GM19463 (cell line): ENCODE measurements around the gene FST.

ENCODE experiments used
- ATAC-seq: cut with Tn5 transposase; IDR thresholded peaks from one replicate; pipeline ENCODE4 v1.9.1; 2021; ENCODE audit warnings: mild to moderate bottlenecking, moderate library complexity; ENCODE audit not compliant: unreplicated experiment

FST gene

DNA sequence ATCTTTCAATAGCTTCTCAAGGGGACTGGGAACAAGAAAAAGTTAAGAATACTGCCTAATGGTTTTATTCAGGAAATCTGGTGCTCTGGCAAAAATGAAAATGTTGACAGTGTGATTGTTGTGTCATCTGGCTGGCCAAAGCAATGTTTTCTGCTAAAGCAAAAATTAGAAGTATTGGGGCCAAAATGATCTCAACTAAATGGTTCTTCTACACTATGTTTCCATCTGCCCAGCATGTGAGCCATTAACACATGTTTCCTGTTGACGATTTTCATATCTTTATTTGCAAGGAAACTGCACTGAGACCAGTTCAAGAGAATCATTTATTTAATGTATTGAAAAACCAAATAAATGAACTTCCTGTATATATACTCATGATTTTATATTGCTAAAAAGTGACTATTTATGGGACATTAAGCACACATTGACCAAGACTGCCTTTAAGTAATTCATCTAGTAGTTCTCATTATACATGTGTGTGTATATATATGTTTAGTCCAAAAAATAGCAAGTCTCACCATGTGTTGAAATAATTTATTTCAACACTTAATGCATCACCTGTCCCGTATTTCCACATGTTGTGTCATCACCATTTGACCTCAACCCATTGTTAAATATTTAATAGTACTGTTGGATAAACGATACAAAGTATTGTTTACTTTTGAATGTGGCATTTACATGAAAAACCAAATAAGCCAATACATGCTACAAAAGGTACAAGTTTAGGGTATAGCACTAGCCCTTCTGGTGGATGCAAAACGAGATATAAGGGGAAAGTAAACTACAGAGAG lies 7.5 kb upstream of the FST start:
- ATAC-seq = no peak

- no peak for ATAC-seq
Measured at GRCh38 chr5:53473633-53474032, 6.8 kb upstream of the FST start.

GRCh38 chr5:53475320-53475719 lies 5.1 kb upstream of the FST start:
- ATAC-seq = no peak

GRCh38 chr5:53476019-53476418 lies 4.4 kb upstream of the FST start:
- ATAC-seq = no peak

GRCh38 chr5:53476531-53477480 lies 3.6 kb upstream of the FST start:
- ATAC-seq = no peak

DNA sequence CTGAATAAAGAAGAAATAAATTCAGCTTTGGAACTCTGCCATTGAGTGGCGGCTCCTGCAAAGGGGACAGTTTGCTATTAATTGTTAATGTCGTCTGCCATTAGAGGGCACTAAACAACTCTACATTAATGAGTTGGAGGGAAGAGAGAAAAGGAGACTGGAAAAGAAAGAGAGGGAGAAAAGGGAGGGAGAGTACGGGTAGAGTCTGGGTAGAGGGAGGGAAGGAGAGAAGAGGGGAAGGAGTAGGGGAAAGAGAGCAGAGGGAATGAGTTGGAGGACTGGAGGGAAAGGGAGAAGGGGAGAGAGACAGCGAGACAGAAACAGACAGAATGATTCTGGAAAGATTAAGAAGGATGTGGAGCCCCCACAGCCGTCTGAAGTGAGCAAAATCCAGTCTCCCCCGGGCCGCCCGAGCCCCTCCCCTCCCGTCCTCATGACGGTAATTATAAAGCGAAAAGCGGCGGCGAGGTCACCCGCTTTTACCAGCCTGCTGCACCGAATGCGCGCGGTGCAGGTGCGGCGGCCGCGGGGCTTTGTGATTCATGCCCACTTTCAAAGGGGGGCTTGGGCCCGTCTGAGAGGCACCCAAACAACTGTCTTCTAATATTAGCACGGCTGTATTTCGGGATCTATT lies 1.9 kb upstream of the FST start:
- ATAC-seq = no peak

DNA sequence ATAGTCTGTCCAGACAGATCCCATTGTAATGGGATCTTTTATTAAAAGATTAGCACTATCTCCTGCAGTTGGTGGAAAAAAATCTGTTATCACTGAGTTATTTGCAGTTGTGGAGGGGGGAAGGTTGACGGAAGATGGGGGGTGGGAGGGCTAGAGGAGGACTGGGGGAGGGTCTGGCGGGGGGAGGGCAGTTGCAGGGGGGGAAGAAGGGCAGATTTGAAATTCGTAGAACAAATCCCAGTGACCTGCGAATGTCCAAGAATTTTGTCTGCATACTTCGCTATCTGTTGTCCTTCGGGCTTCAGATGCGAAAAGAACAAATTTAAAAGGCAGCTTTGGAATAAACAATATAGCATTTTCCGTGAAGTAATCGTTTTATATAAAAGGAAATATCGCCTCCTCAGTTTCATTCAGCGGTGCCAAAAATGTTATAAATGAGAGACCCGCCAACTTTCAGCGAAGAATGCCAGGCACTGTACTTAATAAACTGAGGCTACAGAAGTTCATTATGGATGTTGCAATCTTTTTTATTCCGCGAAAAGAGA lies 1.3 kb upstream of the FST start:
- no peak for ATAC-seq

GRCh38 chr5:53479590-53480415 lies 626 bp upstream of the FST start:
- ATAC-seq = no peak

DNA sequence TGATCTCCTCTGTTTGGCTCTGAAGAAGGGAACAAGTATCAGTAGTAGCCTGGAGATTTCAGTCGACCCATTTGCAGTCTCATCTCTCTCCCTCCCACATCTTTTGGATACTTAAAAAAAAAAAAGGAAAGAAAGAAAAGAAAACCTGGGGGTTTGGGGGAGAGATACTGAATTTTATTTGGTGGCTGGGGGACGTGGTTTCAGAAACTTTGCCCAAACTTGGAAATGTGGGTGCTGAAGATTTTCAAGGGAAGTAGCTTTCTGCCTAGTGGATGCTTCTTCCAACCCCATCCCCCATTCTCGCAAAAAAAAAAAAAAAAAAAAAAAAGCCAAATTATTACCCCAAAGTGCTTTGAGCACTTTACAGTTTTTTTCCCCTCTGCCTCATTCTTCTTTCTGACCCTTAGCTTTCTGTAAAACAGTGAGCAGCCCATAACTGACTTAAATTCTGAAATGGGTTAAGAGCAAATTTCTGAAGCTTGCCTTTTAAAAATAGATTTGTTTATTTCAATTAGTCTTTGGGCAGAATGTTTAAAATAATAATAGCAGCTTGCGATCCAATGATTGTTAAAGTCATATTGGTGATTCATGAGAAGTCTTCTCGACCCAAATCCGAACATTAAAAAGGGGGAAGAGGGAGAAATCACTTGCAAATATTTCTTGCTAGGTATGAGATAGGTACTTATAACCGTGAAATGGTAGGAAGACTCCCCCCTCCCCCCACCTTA lies 894 bp downstream of the FST start:
- ATAC-seq = no peak

DNA sequence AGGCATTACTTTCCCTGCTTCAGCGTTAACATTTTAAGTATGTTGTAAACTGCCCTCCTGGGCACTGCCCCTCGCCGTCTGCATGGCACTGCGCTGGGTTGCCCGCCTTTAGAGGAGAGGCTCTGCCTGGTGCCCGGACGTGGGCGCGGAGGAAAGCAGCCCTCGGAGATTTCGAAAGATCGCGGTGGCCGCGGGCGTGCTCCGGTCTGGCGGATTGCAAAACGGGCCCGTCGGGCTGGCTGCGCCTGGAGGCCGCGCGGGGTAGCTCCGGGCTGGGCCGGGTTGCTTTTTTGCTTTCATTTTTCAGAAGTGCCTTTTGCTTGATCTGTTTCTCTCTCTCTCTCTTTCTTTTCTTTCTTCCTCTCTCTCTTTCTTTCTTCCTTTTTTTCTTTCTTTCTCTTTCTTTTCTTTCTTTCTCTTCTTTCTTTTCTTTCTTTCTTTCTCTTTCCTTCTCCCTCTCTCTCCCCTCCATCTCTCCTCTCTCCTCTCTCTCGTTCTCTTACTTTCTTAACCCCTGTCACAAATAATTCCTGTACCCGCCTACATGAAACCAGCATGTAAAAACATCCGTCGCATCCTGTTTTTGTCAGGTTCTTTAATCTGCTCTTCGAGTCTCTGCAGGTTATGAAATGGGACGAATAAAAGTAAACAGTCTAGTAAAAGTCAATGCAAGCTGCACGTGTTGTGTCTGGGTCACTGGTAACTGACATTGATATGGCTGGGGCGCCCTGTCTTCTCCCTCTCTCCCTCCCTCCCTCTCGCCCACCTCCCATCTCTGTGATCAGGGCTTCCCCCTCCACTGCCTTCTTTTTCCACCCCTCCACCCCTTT lies 1.7 kb downstream of the FST start:
- ATAC-seq = peak; percentile 62

DNA sequence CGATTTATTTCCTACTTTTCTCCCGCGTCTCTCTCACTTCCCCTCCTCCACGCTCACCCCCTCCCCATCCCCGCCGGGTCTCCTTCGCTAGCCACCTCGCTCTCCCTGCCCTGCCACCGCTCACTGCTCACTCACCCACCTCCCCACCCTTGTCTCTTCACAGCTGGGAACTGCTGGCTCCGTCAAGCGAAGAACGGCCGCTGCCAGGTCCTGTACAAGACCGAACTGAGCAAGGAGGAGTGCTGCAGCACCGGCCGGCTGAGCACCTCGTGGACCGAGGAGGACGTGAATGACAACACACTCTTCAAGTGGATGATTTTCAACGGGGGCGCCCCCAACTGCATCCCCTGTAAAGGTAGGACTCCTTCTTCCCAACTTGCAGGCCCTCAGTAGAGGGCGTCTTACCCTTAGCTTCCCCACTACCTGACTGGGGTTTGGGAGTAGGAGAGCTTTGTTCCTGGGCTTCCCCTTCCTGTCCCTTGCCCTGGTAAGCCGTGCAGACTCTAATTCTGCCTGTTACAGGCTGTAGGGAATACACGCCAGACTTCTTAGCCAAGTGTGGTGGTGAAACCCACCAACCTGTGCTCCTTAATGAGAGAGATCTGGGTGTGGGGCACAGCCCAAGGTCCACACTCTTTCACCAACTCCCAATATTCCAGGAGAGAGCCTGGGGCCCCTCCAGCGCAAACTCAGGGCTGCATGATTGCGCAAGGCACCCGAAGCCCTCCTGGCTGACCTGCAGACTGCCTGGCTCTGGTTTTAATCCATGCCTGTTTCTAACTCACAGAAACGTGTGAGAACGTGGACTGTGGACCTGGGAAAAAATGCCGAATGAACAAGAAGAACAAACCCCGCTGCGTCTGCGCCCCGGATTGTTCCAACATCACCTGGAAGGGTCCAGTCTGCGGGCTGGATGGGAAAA lies 2.5 kb downstream of the FST start:
- no peak for ATAC-seq

DNA sequence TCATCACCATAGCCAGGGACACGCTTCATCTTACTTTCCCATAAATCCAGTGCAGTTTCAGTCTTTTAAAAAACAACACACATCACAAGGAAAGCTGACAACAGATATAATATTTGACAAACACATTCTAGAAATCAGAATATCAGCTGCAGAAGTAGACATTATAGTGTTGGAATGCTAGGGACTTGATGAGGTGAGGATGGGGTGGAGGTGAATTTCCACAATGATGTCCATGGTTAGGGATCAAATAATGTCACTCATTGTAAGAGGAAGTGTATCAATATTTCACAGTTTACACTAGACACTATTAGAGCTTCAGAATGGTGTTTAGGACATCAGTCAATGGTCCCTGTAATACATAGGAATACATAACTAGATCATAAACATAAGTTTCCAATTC lies 7.0 kb downstream of the FST start:
- ATAC-seq = no peak

DNA sequence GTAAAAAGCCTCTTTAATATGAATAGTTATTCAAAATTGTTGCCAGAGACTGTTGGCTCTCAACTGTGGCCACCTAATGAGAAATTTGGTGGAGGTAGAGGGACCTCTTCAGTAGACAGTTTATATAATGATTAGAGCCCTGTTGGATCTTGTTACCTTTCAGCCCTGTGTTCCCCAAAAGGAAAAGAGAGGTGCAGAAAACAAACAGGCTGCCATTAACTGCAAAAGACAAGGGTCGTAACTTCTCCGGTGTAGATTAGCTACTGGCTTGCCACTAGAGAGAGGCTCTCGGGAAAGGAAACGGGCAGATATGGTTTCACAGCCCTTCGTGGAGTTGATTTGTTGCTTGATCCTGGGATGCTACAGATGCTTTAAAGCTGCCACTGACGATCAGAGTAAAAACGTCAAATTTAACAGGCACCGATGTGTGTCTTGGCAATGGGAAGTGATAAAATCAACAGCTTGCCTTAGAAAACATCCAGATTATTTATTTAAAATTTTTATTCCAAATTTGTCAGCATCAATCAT lies 7.8 kb downstream of the FST start:
- ATAC-seq = no peak

- ATAC-seq = no peak
Measured at GRCh38 chr5:53490747-53491146, 10.3 kb downstream of the FST start.

DNA sequence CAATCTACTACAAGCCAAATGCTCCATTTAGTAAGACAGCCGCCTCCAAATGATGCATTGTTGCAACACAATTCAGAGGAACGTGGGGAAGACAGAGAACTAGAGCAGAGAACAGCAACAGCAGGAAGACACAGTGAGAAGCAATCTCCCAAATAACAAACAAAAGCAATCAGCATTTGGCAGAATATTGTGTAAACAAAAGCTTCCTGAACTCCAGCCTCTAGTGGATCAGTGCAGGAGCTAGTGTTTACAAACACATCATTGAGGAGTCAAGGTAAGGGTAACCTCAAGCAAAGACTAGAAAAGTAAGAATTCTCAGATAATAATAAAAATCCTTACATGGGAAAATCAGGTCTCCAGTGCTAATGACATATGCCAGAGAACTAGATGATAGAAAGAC lies 20.6 kb downstream of the FST start:
- ATAC-seq = no peak

DNA sequence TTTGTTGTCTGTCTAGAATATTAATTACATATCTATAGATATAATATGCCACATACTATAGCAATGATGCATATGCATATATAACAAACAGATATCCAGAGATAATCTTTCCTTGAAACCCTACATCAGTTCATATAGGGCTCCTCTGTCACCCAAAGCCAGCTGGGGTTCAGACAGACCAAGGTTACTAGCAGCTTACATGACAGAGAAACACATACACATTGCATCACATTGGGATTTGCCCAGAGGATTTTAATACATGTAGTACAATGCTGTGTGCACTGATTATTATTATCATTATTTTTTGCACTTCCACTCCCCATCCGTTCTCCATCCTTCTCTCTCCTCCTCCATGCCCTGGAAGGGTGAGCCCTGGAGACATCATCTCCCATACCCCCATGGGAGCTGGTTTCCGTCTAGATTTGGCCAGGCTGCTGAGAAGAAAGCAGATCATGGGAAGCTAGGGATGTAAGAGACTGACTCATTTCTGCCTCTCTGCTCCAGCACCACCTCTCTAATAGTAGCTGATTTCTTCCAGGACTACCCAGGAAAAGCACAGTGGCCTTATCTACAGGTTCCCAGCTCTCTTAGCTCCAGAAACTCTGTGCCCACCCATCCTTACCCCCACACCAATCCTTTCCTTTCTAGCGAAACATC lies 23.3 kb downstream of the FST start:
- no peak for ATAC-seq

- no peak for ATAC-seq
Measured at GRCh38 chr5:53507013-53507412, 26.6 kb downstream of the FST start.
